ENCODE data around the gene DYSF. TPM values are rescaled to one million over a fixed set of nuclear protein-coding genes. Genes with fewer than 3 reads are reported as not detected.
A peak's percentile ranks its signal among the peaks of the same experiment; 100 is the strongest.

DYSF gene
- polyA plus RNA-seq, 6 donors from 2014 or later, result 0.09 to 3.2 TPM; not detected in 4

- DNase-seq, result no peak
- Mint-ChIP-seq H3K4me3 (no peak overlapping the region), H3K27me3 (peaks cover 3 to 7% (median 5%) of the 10 kb centered on the region in 3 donors), H3K27ac (no peak overlapping the region), H3K9me3 (no peaks in the 10 kb centered on the region), H3K36me3 (no peaks in the 10 kb centered on the region), H3K4me1 (peaks cover 0 to 2% (median 0%) of the 10 kb centered on the region in 3 donors)
- no peak for ATAC-seq (ENCODE audit: low read depth in 2 of 2)
Measured at GRCh38 chr2:71559080-71559827, 105.9 kb downstream of the DYSF start.

GRCh38 chr2:71559828-71560637 is 106.7 kb downstream of the DYSF start:
- peaks cover 3 to 11% (median 5%) of the 10 kb centered on the region in 3 donors for H3K27me3 Mint-ChIP-seq
- no peak for ATAC-seq (ENCODE audit: low read depth in 2 of 2)

DNA sequence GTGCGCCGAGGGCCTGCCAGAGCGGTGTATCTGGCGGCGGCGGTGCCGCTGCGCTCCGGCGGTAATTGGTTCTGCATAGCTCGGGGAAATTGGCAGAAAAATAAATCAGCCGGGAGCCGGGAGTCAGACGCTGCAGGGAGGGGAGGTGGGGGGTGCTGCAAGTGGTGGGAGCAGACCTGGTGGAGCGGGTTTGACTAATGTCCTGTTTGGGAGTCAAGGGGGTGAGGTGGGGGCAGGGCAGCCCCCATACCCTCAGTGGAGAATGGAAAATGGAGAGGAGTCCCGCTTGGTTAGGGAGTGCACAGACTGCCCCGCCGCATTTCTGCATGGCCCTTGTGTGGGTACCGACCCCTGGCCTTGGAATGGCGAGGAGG is 107.3 kb downstream of the DYSF start:
- DNase-seq (no peak), ATAC-seq (ENCODE audit: low read depth in 2 of 2) (no peak)
- no peaks in the 10 kb centered on the region for H3K9me3 Mint-ChIP-seq
- H3K4me3 Mint-ChIP-seq, result no peak overlapping the region
- H3K27ac Mint-ChIP-seq, result no peak overlapping the region
- peaks cover 0 to 2% (median 0%) of the 10 kb centered on the region in 3 donors for H3K4me1 Mint-ChIP-seq
- peaks cover 3 to 11% (median 10%) of the 10 kb centered on the region in 3 donors for H3K27me3 Mint-ChIP-seq
- H3K36me3 Mint-ChIP-seq, result no peaks in the 10 kb centered on the region

More at GRCh38 chr2:71559828-71560637, 106.7 kb downstream of the DYSF start:
- Mint-ChIP-seq H3K27ac (no peak overlapping the region), H3K4me3 (no peak overlapping the region), H3K36me3 (no peaks in the 10 kb centered on the region), H3K9me3 (no peaks in the 10 kb centered on the region), H3K4me1 (peaks cover 0 to 2% (median 0%) of the 10 kb centered on the region in 3 donors)
- DNase-seq, result no peak

DNA sequence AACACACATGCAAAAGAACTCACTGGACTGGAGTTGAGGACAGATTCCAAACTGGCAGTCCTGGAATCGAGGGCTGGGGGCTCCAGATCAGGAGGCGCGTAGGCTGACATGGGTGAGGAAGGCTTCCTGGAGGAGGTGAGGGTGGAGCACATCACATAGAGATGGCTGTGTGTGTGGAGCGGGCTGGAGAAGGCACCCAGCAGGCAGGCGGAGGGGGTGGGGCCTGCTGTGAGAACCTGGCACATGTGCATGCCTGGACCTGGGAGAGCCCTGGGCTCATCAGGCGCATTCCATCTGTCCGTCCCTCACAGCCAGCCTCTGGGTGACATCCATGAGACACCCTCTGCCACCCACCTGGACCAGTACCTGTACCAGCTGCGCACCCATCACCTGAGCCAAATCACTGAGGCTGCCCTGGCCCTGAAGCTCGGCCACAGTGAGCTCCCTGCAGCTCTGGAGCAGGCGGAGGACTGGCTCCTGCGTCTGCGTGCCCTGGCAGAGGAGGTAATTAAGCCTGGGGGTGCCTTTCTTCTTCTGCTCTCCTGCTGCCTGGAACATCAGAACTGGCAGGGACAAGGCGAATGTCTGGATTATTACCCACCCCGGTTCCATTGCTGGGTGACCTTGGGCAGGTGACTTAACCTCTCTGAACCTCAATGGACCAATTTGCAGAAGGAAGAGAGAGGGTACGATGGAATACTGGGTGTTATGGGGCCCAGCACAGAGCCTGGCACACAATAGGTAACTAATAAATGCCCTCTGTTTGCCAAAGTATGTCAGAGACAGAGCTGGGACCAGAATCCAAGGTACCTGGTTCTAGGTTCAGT is 108.3 kb downstream of the DYSF start:
- no peaks in the 10 kb centered on the region for H3K36me3 Mint-ChIP-seq
- peak overlapping the region in 2 of 6 donors; percentile 0 to 32 for H3K27ac Mint-ChIP-seq
- H3K4me1 Mint-ChIP-seq, result peaks cover 0 to 1% (median 0%) of the 10 kb centered on the region in 3 donors

GRCh38 chr2:71562518-71562917 is 109.2 kb downstream of the DYSF start:
- Mint-ChIP-seq H3K27me3 (peaks cover 4 to 11% (median 8%) of the 10 kb centered on the region in 3 donors), H3K9me3 (no peaks in the 10 kb centered on the region), H3K4me3 (no peak overlapping the region), H3K4me1 (no peaks in the 10 kb centered on the region), H3K36me3 (no peaks in the 10 kb centered on the region), H3K27ac (no peak overlapping the region)
- no peak for ATAC-seq (ENCODE audit: low read depth in 2 of 2)
- DNase-seq, result no peak

More for the DNA sequence above, 108.3 kb downstream of the DYSF start:
- peaks cover 1 to 11% (median 11%) of the 10 kb centered on the region in 3 donors for H3K27me3 Mint-ChIP-seq
- ATAC-seq (ENCODE audit: low read depth in 2 of 2) (no peak), DNase-seq (no peak)
- no peaks in the 10 kb centered on the region for H3K9me3 Mint-ChIP-seq
- H3K4me3 Mint-ChIP-seq, result no peak overlapping the region

DNA sequence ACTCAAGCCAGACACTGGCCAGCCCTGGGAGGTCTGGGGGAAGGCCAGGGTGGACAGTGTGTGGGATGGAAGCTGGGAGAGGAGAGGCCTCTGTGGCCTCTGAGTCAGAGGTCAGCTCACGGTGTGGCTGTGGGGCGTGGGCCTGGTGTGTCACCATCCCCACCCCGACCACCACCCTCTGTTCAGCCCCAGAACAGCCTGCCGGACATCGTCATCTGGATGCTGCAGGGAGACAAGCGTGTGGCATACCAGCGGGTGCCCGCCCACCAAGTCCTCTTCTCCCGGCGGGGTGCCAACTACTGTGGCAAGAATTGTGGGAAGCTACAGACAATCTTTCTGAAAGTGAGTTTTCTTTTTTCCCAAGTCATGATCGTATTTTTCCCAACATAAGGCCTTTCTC is 110.5 kb downstream of the DYSF start:
- no peaks in the 10 kb centered on the region for H3K36me3 Mint-ChIP-seq
- H3K4me1 Mint-ChIP-seq, result no peaks in the 10 kb centered on the region
- ATAC-seq (ENCODE audit: low read depth in 2 of 2) (no peak), DNase-seq (no peak)
- H3K4me3 Mint-ChIP-seq, result no peak overlapping the region
- H3K9me3 Mint-ChIP-seq, result no peaks in the 10 kb centered on the region
- H3K27ac Mint-ChIP-seq, result no peak overlapping the region
- peaks cover 4 to 11% (median 10%) of the 10 kb centered on the region in 3 donors for H3K27me3 Mint-ChIP-seq

- H3K27me3 Mint-ChIP-seq, result peaks cover 4 to 10% (median 8%) of the 10 kb centered on the region in 3 donors
- DNase-seq (no peak), ATAC-seq (ENCODE audit: low read depth in 2 of 2) (no peak)
- no peaks in the 10 kb centered on the region for H3K4me1 Mint-ChIP-seq
- no peak overlapping the region for H3K27ac Mint-ChIP-seq
- no peaks in the 10 kb centered on the region for H3K36me3 Mint-ChIP-seq
- H3K4me3 Mint-ChIP-seq, result peak overlapping the region in 1 of 8 donors; percentile 56
- H3K9me3 Mint-ChIP-seq, result peaks cover 0 to 3% (median 0%) of the 10 kb centered on the region in 7 donors
Measured at GRCh38 chr2:71564361-71564760, 111.0 kb downstream of the DYSF start.

DNA sequence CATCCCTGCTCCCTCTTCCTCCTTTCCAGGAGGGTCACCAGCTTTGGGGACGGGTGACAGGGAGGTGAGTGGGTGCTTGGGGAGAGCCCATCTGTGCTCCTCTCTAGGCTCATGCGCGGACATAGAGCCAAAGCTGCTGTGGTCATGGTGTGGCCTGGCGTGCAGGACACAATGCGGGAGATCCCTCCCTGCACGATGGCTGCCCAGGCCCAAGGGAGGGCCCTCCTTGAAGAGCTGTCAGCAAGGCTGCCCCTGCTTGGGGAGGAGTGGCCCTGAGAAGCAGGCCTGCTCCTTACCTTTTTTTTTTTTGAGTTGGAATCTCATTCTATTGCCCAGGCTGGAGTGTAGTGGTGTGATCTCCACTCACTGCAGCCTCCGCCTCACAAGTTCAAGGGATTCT is 111.4 kb downstream of the DYSF start:
- ATAC-seq (ENCODE audit: low read depth in 2 of 2) (no peak), DNase-seq (no peak)
- no peak overlapping the region for H3K4me3 Mint-ChIP-seq
- H3K27me3 Mint-ChIP-seq, result peaks cover 4 to 10% (median 6%) of the 10 kb centered on the region in 3 donors
- H3K4me1 Mint-ChIP-seq, result no peaks in the 10 kb centered on the region
- H3K27ac Mint-ChIP-seq, result no peak overlapping the region
- peaks cover 0 to 5% (median 0%) of the 10 kb centered on the region in 7 donors for H3K9me3 Mint-ChIP-seq
- no peaks in the 10 kb centered on the region for H3K36me3 Mint-ChIP-seq

DNA sequence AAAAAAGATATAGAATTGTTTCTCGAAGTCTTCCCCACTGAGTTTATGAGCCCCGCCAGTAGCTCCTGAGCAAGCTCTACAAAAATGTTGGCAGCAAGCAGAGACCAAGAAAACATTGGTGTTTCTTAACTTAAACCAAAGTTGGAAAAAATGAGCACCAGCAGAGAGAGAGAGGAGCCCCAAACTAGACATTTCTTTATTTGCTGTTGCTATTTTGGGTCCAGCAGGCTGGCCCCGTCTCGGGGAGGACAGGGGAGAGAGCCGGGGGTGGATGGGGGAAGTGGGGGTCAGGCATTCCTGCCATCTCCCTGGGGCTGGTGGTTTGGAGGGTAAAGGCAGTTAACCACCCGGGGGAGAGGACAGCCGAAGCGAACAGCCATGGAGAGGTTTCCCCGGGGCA is 113.0 kb downstream of the DYSF start:
- Mint-ChIP-seq H3K9me3 (peaks cover 0 to 5% (median 0%) of the 10 kb centered on the region in 7 donors), H3K4me3 (no peak overlapping the region), H3K36me3 (no peaks in the 10 kb centered on the region), H3K4me1 (no peaks in the 10 kb centered on the region), H3K27ac (no peak overlapping the region), H3K27me3 (peaks cover 4 to 10% (median 6%) of the 10 kb centered on the region in 3 donors)
- ATAC-seq (ENCODE audit: low read depth in 2 of 2) (no peak), DNase-seq (no peak)

DNA sequence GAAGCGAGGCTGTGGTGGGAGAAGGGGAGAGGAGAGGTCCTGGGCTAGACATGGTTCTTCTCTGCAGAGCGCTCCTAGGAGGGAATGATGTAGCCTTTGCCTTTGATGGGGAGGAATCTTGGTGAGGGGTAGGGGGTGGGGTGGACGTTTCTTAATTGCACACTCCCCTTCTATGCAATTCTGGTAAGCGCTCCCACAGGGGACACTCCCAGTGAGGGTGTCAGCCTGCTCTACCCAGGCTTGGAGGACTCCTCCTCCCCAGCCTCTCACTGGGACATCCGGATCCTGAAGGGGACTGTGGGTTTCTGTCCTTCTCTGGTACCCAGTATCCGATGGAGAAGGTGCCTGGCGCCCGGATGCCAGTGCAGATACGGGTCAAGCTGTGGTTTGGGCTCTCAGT is 114.3 kb downstream of the DYSF start:
- Mint-ChIP-seq H3K27ac (no peak overlapping the region), H3K9me3 (peaks cover 0 to 5% (median 0%) of the 10 kb centered on the region in 7 donors), H3K4me1 (no peaks in the 10 kb centered on the region), H3K27me3 (peaks cover 4 to 10% (median 6%) of the 10 kb centered on the region in 3 donors), H3K36me3 (no peaks in the 10 kb centered on the region), H3K4me3 (no peak overlapping the region)
- no peak for DNase-seq
- no peak for ATAC-seq (ENCODE audit: low read depth in 2 of 2)

DNA sequence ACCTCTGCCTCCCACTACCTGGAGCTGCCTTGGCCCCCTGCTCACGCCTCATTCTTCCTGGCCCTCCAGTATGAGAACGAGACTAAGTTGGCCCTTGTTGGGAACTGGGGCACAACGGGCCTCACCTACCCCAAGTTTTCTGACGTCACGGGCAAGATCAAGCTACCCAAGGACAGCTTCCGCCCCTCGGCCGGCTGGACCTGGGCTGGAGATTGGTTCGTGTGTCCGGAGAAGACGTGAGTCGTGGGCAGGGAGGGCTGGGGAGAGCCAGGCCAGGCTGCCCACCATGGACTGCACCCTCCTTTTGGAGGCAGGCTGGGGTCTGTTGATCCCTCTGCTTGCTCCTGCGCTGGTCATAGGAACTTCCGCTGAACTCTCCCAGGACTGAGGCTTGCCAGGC is 114.7 kb downstream of the DYSF start:
- Mint-ChIP-seq H3K4me3 (no peak overlapping the region), H3K36me3 (no peaks in the 10 kb centered on the region), H3K27me3 (peaks cover 4 to 10% (median 6%) of the 10 kb centered on the region in 3 donors), H3K4me1 (no peaks in the 10 kb centered on the region), H3K27ac (no peak overlapping the region), H3K9me3 (peaks cover 0 to 5% (median 0%) of the 10 kb centered on the region in 7 donors)
- ATAC-seq (ENCODE audit: low read depth in 2 of 2) (no peak), DNase-seq (no peak)

DNA sequence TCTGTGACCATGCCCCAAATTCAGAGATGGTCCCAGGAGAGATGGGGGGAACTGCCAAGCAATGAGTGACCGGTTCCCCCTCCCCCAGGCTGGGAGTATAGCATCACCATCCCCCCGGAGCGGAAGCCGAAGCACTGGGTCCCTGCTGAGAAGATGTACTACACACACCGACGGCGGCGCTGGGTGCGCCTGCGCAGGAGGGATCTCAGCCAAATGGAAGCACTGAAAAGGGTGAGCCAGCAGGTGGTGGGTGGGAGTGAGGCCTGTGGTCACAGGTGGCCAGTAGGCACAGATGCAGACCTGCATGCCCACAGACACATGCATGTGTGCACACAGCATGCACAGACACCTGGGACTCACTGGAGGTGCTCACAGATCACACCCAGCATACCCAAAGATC is 117.2 kb downstream of the DYSF start:
- H3K27ac Mint-ChIP-seq, result no peak overlapping the region
- H3K9me3 Mint-ChIP-seq, result peaks cover 0 to 5% (median 0%) of the 10 kb centered on the region in 7 donors
- no peaks in the 10 kb centered on the region for H3K4me1 Mint-ChIP-seq
- no peaks in the 10 kb centered on the region for H3K36me3 Mint-ChIP-seq
- no peak overlapping the region for H3K4me3 Mint-ChIP-seq
- H3K27me3 Mint-ChIP-seq, result peaks cover 3 to 6% (median 4%) of the 10 kb centered on the region in 3 donors
- ATAC-seq (ENCODE audit: low read depth in 2 of 2), result no peak
- no peak for DNase-seq

- peaks cover 0 to 5% (median 0%) of the 10 kb centered on the region in 7 donors for H3K9me3 Mint-ChIP-seq
- peaks cover 0 to 6% (median 4%) of the 10 kb centered on the region in 3 donors for H3K27me3 Mint-ChIP-seq
- ATAC-seq (ENCODE audit: low read depth in 2 of 2), result no peak
- H3K36me3 Mint-ChIP-seq, result no peaks in the 10 kb centered on the region
- no peak overlapping the region for H3K4me3 Mint-ChIP-seq
- H3K27ac Mint-ChIP-seq, result no peak overlapping the region
- DNase-seq, result no peak
- H3K4me1 Mint-ChIP-seq, result no peaks in the 10 kb centered on the region
Measured at GRCh38 chr2:71570951-71571460, 117.6 kb downstream of the DYSF start.

All from naive B cell (primary cell).